ENCODE data around the gene SPC25. TPM values are rescaled to one million over a fixed set of nuclear protein-coding genes. Genes with fewer than 3 reads are reported as not detected.

Gene SPC25
- total and polyA plus RNA-seq, 10 of the 15 experiments (the other 5 are each of a cell fraction or from before 2014, with no cell fraction given): 18.7 to 61.5 (median 32.0) TPM

DNA sequence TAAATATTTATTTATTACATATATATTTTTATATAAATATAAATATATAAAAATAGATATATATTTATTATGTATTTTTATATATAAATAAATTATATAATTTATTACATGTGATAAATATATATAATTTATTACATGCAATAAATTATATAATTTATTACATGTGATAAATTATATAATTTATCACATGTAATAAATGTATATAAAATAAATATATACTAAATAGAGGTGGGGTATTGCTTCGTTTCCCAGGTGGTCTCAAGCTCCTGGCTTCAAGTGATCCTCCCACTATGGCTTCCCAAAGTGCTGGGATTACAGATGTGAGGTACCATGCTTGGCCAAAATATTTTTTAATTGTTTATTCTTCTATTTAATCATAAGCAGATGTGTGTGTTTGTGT, 7.2 kb upstream of the SPC25 start:
- RAD21 ChIA-PET (ENCODE audit: unreplicated experiment): no interaction called here
- Histone ChIP-seq H3K79me2 (ENCODE audit: control insufficient read depth, insufficient read depth, low read length) (no peaks in the 10 kb centered on the region), H3K9me3 (replicated peaks; ENCODE audit: control insufficient read depth, insufficient read depth, low read length) (no peaks in the 10 kb centered on the region), H3K4me1 (ENCODE audit: control insufficient read depth, insufficient read depth, low read length) (no peaks in the 10 kb centered on the region), H3K4me3 (no peak overlapping the region), H3K36me3 (ENCODE audit: control insufficient read depth in 2 of 2, insufficient read depth in 2 of 2, low read length in 1 of 2) (no peaks in the 10 kb centered on the region), H3K27ac (ENCODE audit: control insufficient read depth, insufficient read depth) (no peak overlapping the region), H3K27me3 (replicated peaks in 1 of 2; ENCODE audit: control insufficient read depth in 2 of 2, insufficient read depth in 2 of 2, low read length in 1 of 2) (no peaks in the 10 kb centered on the region; a peak in 1 of 4 replicates), H2AFZ (ENCODE audit: control insufficient read depth, low read depth, low read length) (no peak overlapping the region), H4K20me1 (ENCODE audit: control insufficient read depth, insufficient read depth) (no peaks in the 10 kb centered on the region), H3K9ac (ENCODE audit: control insufficient read depth, insufficient read depth, low read length) (no peak overlapping the region), H3K4me2 (ENCODE audit: control insufficient read depth, insufficient read depth) (no peak overlapping the region)
- in situ Hi-C loops (cut with MboI) (no loop called here), intact Hi-C loops (cut with micrococcal nuclease; ENCODE audit: unreplicated experiment) (no loop called here)
- ATAC-seq (no peak), FAIRE-seq (no peak), DNase-seq (ENCODE audit: low read depth, low spot score) (no peak)
- BruUV-seq (replicated peaks): no TSS peak
- 0% methylated on average over 1 of the region's 1 CpG for WGBS (ENCODE audit: insufficient coverage, insufficient replicate concordance, low lambda C conversion rate, missing lambda C conversion rate)
- SMC1A ChIA-PET (ENCODE audit: uncharacterized antibody, unreplicated experiment): no interaction called here
- no peak for TF ChIP-seq SMAD1 (IDR thresholded peaks at IDR 0.05; ENCODE audit: low read depth, partially characterized antibody)
- TF ChIP-seq, protein P1, sequence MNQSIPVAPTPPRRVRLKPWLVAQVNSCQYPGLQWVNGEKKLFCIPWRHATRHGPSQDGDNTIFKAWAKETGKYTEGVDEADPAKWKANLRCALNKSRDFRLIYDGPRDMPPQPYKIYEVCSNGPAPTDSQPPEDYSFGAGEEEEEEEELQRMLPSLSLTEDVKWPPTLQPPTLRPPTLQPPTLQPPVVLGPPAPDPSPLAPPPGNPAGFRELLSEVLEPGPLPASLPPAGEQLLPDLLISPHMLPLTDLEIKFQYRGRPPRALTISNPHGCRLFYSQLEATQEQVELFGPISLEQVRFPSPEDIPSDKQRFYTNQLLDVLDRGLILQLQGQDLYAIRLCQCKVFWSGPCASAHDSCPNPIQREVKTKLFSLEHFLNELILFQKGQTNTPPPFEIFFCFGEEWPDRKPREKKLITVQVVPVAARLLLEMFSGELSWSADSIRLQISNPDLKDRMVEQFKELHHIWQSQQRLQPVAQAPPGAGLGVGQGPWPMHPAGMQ (IDR thresholded peaks at IDR 0.05; ENCODE audit: borderline replicate concordance): no peak
- no peak for TF ChIP-seq CHD4 (IDR thresholded peaks at IDR 0.05)
- no peak for TF ChIP-seq POU2F2 (IDR thresholded peaks at IDR 0.05; ENCODE audit: borderline replicate concordance, low read depth, low read length)
- no peak for TF ChIP-seq SIX5 (IDR thresholded peaks at IDR 0.05; ENCODE audit: low read depth, low read length, severe bottlenecking)
- TF ChIP-seq ZSCAN29 (IDR thresholded peaks at IDR 0.05): no peak
- TF ChIP-seq, protein P2, sequence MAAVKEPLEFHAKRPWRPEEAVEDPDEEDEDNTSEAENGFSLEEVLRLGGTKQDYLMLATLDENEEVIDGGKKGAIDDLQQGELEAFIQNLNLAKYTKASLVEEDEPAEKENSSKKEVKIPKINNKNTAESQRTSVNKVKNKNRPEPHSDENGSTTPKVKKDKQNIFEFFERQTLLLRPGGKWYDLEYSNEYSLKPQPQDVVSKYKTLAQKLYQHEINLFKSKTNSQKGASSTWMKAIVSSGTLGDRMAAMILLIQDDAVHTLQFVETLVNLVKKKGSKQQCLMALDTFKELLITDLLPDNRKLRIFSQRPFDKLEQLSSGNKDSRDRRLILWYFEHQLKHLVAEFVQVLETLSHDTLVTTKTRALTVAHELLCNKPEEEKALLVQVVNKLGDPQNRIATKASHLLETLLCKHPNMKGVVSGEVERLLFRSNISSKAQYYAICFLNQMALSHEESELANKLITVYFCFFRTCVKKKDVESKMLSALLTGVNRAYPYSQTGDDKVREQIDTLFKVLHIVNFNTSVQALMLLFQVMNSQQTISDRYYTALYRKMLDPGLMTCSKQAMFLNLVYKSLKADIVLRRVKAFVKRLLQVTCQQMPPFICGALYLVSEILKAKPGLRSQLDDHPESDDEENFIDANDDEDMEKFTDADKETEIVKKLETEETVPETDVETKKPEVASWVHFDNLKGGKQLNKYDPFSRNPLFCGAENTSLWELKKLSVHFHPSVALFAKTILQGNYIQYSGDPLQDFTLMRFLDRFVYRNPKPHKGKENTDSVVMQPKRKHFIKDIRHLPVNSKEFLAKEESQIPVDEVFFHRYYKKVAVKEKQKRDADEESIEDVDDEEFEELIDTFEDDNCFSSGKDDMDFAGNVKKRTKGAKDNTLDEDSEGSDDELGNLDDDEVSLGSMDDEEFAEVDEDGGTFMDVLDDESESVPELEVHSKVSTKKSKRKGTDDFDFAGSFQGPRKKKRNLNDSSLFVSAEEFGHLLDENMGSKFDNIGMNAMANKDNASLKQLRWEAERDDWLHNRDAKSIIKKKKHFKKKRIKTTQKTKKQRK (IDR thresholded peaks at IDR 0.05; ENCODE audit: low read depth, low read length): no peak
- no peak for TF ChIP-seq KLF5 (IDR thresholded peaks at IDR 0.05; ENCODE audit: partially characterized antibody)
- TF ChIP-seq HDGF (IDR thresholded peaks at IDR 0.05): no peak
- TF ChIP-seq IKZF2 (IDR thresholded peaks at IDR 0.05): no peak
- TF ChIP-seq, protein P3, sequence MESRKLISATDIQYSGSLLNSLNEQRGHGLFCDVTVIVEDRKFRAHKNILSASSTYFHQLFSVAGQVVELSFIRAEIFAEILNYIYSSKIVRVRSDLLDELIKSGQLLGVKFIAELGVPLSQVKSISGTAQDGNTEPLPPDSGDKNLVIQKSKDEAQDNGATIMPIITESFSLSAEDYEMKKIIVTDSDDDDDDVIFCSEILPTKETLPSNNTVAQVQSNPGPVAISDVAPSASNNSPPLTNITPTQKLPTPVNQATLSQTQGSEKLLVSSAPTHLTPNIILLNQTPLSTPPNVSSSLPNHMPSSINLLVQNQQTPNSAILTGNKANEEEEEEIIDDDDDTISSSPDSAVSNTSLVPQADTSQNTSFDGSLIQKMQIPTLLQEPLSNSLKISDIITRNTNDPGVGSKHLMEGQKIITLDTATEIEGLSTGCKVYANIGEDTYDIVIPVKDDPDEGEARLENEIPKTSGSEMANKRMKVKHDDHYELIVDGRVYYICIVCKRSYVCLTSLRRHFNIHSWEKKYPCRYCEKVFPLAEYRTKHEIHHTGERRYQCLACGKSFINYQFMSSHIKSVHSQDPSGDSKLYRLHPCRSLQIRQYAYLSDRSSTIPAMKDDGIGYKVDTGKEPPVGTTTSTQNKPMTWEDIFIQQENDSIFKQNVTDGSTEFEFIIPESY (IDR thresholded peaks at IDR 0.05): no peak
- POLR2A ChIA-PET: no interaction called here
- CTCF ChIA-PET: no interaction called here
